Type B pancreatic cell (in vitro differentiated cells): ENCODE measurements around the gene AOC1. TPM values are rescaled to one million over a fixed set of nuclear protein-coding genes. Genes with fewer than 3 reads are reported as not detected.

Experiments used
- DNase-seq: peaks from one replicate; pipeline ENCODE4 v3.0.0; 2021; ENCODE audit warnings: mixed read lengths; ENCODE audit not compliant: unreplicated experiment; ENCODE audit errors: extremely low spot score
- H3K27ac Mint-ChIP-seq: 2 replicates; pipeline ENCODE4 v1.8.0; 2021; ENCODE audit warnings: mild to moderate bottlenecking, mixed read lengths
- H3K27me3 Mint-ChIP-seq: 2 replicates; pipeline ENCODE4 v1.8.0; 2021; ENCODE audit warnings: mixed read lengths
- H3K36me3 Mint-ChIP-seq: 2 replicates; pipeline ENCODE4 v1.8.0; 2021; ENCODE audit warnings: mixed read lengths
- H3K4me1 Mint-ChIP-seq: one replicate; pipeline ENCODE4 v1.8.0; 2021; ENCODE audit warnings: mixed read lengths; ENCODE audit not compliant: unreplicated experiment
- H3K4me3 Mint-ChIP-seq: 2 replicates; pipeline ENCODE4 v1.8.0; 2021; ENCODE audit warnings: mild to moderate bottlenecking, mixed read lengths
- H3K9me3 Mint-ChIP-seq: 2 replicates; pipeline ENCODE4 v1.8.0; 2021; ENCODE audit warnings: mixed read lengths
- total RNA-seq: library from RNA; stranded (reverse); gene quantifications from 2 replicates; pipeline ENCODE4 v1.2.1, GENCODE V29; 2021; ENCODE audit warnings: low replicate concordance
- TF ChIP-seq, protein P1 (sequence below): fragments of 200-600 bp; sonication (generic); conservative IDR thresholded peaks from 2 replicates; pipeline ENCODE4 v1.5.0; 2021; ENCODE audit warnings: antibody characterized with exemption, mild to moderate bottlenecking

Gene AOC1
- total RNA-seq, 1 donor from 2014 or later, result 21.4 TPM

DNA sequence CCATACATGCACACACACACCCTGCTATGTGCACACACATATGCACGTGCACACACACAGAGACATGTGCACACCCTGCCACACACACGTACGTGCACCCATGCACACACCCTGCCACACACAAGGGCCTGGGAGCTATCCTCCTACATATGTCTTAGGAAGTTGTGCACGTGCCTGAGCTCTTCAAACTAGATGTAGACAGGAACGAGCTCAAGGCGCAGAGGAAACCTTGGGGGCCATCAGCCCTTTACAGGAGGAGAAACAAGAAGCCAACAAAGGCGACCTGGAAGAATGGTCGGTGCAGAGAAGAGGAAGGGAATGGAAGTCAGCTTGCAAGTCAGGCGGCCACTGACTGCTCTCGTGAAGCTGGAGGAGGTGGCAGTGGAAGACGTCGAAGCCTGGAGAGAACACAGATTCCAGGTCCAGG, 58.7 kb downstream of the AOC1 start:
- H3K27me3 Mint-ChIP-seq, result peaks cover 58% of the 10 kb centered on the region
- no peak overlapping the region for H3K4me3 Mint-ChIP-seq
- H3K36me3 Mint-ChIP-seq, result no peaks in the 10 kb centered on the region
- DNase-seq, result no peak
- no peaks in the 10 kb centered on the region for H3K4me1 Mint-ChIP-seq
- no peak overlapping the region for H3K27ac Mint-ChIP-seq
- TF ChIP-seq, protein P1, sequence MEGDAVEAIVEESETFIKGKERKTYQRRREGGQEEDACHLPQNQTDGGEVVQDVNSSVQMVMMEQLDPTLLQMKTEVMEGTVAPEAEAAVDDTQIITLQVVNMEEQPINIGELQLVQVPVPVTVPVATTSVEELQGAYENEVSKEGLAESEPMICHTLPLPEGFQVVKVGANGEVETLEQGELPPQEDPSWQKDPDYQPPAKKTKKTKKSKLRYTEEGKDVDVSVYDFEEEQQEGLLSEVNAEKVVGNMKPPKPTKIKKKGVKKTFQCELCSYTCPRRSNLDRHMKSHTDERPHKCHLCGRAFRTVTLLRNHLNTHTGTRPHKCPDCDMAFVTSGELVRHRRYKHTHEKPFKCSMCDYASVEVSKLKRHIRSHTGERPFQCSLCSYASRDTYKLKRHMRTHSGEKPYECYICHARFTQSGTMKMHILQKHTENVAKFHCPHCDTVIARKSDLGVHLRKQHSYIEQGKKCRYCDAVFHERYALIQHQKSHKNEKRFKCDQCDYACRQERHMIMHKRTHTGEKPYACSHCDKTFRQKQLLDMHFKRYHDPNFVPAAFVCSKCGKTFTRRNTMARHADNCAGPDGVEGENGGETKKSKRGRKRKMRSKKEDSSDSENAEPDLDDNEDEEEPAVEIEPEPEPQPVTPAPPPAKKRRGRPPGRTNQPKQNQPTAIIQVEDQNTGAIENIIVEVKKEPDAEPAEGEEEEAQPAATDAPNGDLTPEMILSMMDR, result no peak
- no peaks in the 10 kb centered on the region for H3K9me3 Mint-ChIP-seq

Other genes starting within 250 kb of the AOC1 start
- not detected in 2 replicates for gene GIMAP6, start 220.1 kb upstream of the AOC1 start, total RNA-seq
- not detected in 2 replicates for gene GIMAP2, start 166.8 kb upstream of the AOC1 start, total RNA-seq
- not detected in 2 replicates for gene GIMAP1, start 135.9 kb upstream of the AOC1 start, total RNA-seq
- not detected in 2 replicates for gene GIMAP5, start 115.1 kb upstream of the AOC1 start, total RNA-seq
- 72.9 and 98.5 TPM in 2 replicates for gene TMEM176B, start 52.2 kb upstream of the AOC1 start, total RNA-seq
- 90.1 and 106 TPM in 2 replicates for gene TMEM176A, start 51.7 kb upstream of the AOC1 start, total RNA-seq
- 8.0 and 10.0 TPM in 2 replicates for gene KCNH2, start 125.8 kb downstream of the AOC1 start, total RNA-seq
- gene NOS3, start 138.5 kb downstream of the AOC1 start, total RNA-seq, result 0.21 and 1.7 TPM in 2 replicates
- 33.8 and 53.2 TPM in 2 replicates for gene ATG9B, start 172.0 kb downstream of the AOC1 start, total RNA-seq
- gene ABCB8, start 175.9 kb downstream of the AOC1 start, total RNA-seq, result 32.7 and 45.5 TPM in 2 replicates
- gene ASIC3, start 196.0 kb downstream of the AOC1 start, total RNA-seq, result 2.2 and 4.4 TPM in 2 replicates
- gene CDK5, start 205.4 kb downstream of the AOC1 start, total RNA-seq, result 20.4 and 20.5 TPM in 2 replicates
- gene SLC4A2, start 207.1 kb downstream of the AOC1 start, total RNA-seq, result 144 and 150 TPM in 2 replicates
- gene FASTK, start 228.3 kb downstream of the AOC1 start, total RNA-seq, result 100 and 118 TPM in 2 replicates
- 37.9 and 41.7 TPM in 2 replicates for gene TMUB1, start 231.0 kb downstream of the AOC1 start, total RNA-seq
- gene AGAP3, start 234.0 kb downstream of the AOC1 start, total RNA-seq, result 95.9 and 114 TPM in 2 replicates